GM12878 (cell line): ENCODE measurements around the gene PRCC. TPM values are rescaled to one million over a fixed set of nuclear protein-coding genes. Genes with fewer than 3 reads are reported as not detected.

Experiments
- ATAC-seq: fragments of 200-7000 bp; cut with Tn5 transposase; 3 replicates; pipeline ENCODE4 v1.9.1; 2020; ENCODE audit warnings: mild to moderate bottlenecking, moderate library complexity
- BruUV-seq: library from RNA; stranded (reverse); fragments of 400-500 nt; replicated peaks from 2 replicates; lab custom pipeline; 2021; lab: Mats Ljungman, UMichigan
- CTCF ChIA-PET: fragments of 300-600 bp; sonication (Branson Sonifier 250); formaldehyde crosslinking; extraction: SDS; loops from one replicate; lab custom pipeline; 2021; ENCODE audit warnings: inconsistent platforms; lab: Yijun Ruan, JAX
- POLR2A ChIA-PET: fragments of 350-600 bp; formaldehyde crosslinking; extraction: SDS; loops from one replicate; lab custom pipeline; 2021; ENCODE audit warnings: inconsistent platforms; lab: Charles Lee
- RAD21 ChIA-PET: fragments of 300-600 bp; sonication (Branson Sonifier 250); formaldehyde crosslinking; loops from one replicate; lab custom pipeline; 2023; ENCODE audit warnings: antibody characterized with exemption; ENCODE audit not compliant: unreplicated experiment; lab: Charles Lee
- SMC1A ChIA-PET: fragments of 300-600 bp; sonication (Branson Sonifier 250); formaldehyde crosslinking; loops from one replicate; lab custom pipeline; 2023; ENCODE audit not compliant: unreplicated experiment, uncharacterized antibody; lab: Charles Lee
- DNase-seq: peaks from one replicate; pipeline ENCODE4 v3.0.0-alpha.2; 2011; ENCODE audit warnings: low read depth, low spot score
- FAIRE-seq: peaks from 3 replicates; lab custom pipeline; 2011; peaks lifted over from hg19 to GRCh38; lab: Jason Lieb, UNC
- H2AFZ ChIP-seq: 2 replicates; pipeline ENCODE4 v1.6.0; 2011; ENCODE audit warnings: low read depth, low read length, control low read depth; ENCODE audit not compliant: control insufficient read depth
- H3K27ac ChIP-seq: 2 replicates; pipeline ENCODE4 v1.5.1; 2011; ENCODE audit warnings: control low read depth; ENCODE audit not compliant: control insufficient read depth, insufficient read depth
- H3K27me3 ChIP-seq, 2 experiments: replicated peaks in 1 of 2; 2 replicates each; pipeline versions ENCODE4 v1.6.0 to v1.6.1; 2011; ENCODE audit warnings: low read length in 1 of 2; ENCODE audit not compliant: control insufficient read depth in 2 of 2, insufficient read depth in 2 of 2
- H3K36me3 ChIP-seq, 2 experiments: 2 replicates each; pipeline ENCODE4 v1.5.1; 2011; ENCODE audit warnings: low read length in 1 of 2; ENCODE audit not compliant: control insufficient read depth in 2 of 2, insufficient read depth in 2 of 2
- H3K4me1 ChIP-seq: 2 replicates; pipeline ENCODE4 v1.6.1; 2011; ENCODE audit warnings: mild to moderate bottlenecking, low read length, moderate library complexity, mixed read lengths; ENCODE audit not compliant: control insufficient read depth, insufficient read depth
- H3K4me2 ChIP-seq: 2 replicates; pipeline ENCODE4 v1.6.0; 2011; ENCODE audit warnings: control low read depth; ENCODE audit not compliant: control insufficient read depth, insufficient read depth
- H3K4me3 ChIP-seq: fragments of 200-600 bp; sonication (generic); 2 replicates; pipeline ENCODE4 v1.5.1; 2016
- H3K79me2 ChIP-seq: 2 replicates; pipeline ENCODE4 v1.6.0; 2011; ENCODE audit warnings: low read length; ENCODE audit not compliant: control insufficient read depth, insufficient read depth
- H3K9ac ChIP-seq: 2 replicates; pipeline ENCODE4 v1.8.0; 2011; ENCODE audit warnings: low read length, control low read depth, mixed read lengths; ENCODE audit not compliant: control insufficient read depth, insufficient read depth
- H3K9me3 ChIP-seq: replicated peaks from 3 replicates; pipeline ENCODE4 v1.5.1; 2011; ENCODE audit warnings: mild to moderate bottlenecking, low read length; ENCODE audit not compliant: control insufficient read depth, insufficient read depth
- H4K20me1 ChIP-seq: 2 replicates; pipeline ENCODE4 v1.6.0; 2011; ENCODE audit not compliant: control insufficient read depth, insufficient read depth
- BRCA1 ChIP-seq: IDR thresholded peaks from 2 replicates; pipeline ENCODE4 v1.6.1; 2011; ENCODE audit warnings: low read depth, low read length, improper control_type of control experiment
- CTCF ChIP-seq, 3 experiments: IDR thresholded peaks in 2 of 3; conservative IDR thresholded peaks in 1 of 3; 2 replicates each; pipeline ENCODE4 v1.5.1; 2011; ENCODE audit warnings: low read depth in 3 of 3, low read length in 3 of 3, mild to moderate bottlenecking in 3 of 3, control low read depth in 2 of 3, moderate library complexity in 2 of 3, inconsistent platforms in 1 of 3, mixed read lengths in 1 of 3; ENCODE audit not compliant: control insufficient read depth in 2 of 3, insufficient read depth in 1 of 3; ENCODE audit errors: extremely low read depth in 1 of 3
- CUX1 ChIP-seq: IDR thresholded peaks from 2 replicates; pipeline ENCODE4 v1.6.1; 2012; ENCODE audit warnings: improper control_type of control experiment, low read depth, low read length; ENCODE audit not compliant: insufficient replicate concordance
- E4F1 ChIP-seq: fragments of 450-650 bp; IDR thresholded peaks from 2 replicates; pipeline ENCODE4 v1.6.1; 2018; ENCODE audit warnings: borderline replicate concordance, mild to moderate bottlenecking; ENCODE audit not compliant: partially characterized antibody
- KAT2A ChIP-seq: conservative IDR thresholded peaks from 2 replicates; pipeline ENCODE4 v1.6.1; 2011; ENCODE audit warnings: low read depth, low read length; ENCODE audit not compliant: control insufficient read depth
- MYC ChIP-seq: IDR thresholded peaks from 2 replicates; pipeline ENCODE4 v1.6.1; 2011; ENCODE audit warnings: mild to moderate bottlenecking, low read length, moderate library complexity, inconsistent platforms; ENCODE audit not compliant: insufficient read depth, insufficient replicate concordance, insufficient read length, severe bottlenecking
- PAX5 ChIP-seq: IDR thresholded peaks from 2 replicates; pipeline ENCODE4 v1.6.1; 2011; ENCODE audit warnings: low read depth, low read length, borderline replicate concordance
- POLR2AphosphoS2 ChIP-seq: IDR thresholded peaks from 2 replicates; pipeline ENCODE4 v1.6.1; 2011; ENCODE audit warnings: low read depth, mild to moderate bottlenecking, low read length, improper control_type of control experiment, moderate library complexity
- USF1 ChIP-seq: IDR thresholded peaks from 2 replicates; pipeline ENCODE4 v1.6.1; 2011; ENCODE audit warnings: borderline replicate concordance, low read depth, mild to moderate bottlenecking, moderate library complexity, mixed read lengths, low read length; ENCODE audit not compliant: insufficient read depth; ENCODE audit errors: extremely low read length
- WGBS: methylation state at CpG from one replicate; pipeline ENCODE4 v1.1.6; 2016; ENCODE audit warnings: low lambda C conversion rate; ENCODE audit not compliant: insufficient replicate concordance, insufficient coverage; ENCODE audit errors: missing lambda C conversion rate; 5-methylcytosine and 5-hydroxymethylcytosine counted together
- in situ Hi-C: fragments of 300-500 bp; cut with MboI; formaldehyde crosslinking; loops from 9 replicates; pipeline ENCODE4 v1.14.3; 2018; ENCODE audit warnings: mixed read lengths
- intact Hi-C: fragments of 100-400 bp; cut with micrococcal nuclease; formaldehyde crosslinking; loops from one replicate; pipeline ENCODE4 v1.14.2; 2022; ENCODE audit not compliant: unreplicated experiment
- polyA plus RNA-seq, 11 experiments: library from polyadenylated mRNA; depleted of rRNA in 4 of 11; unstranded in 6 of 11; stranded (reverse) in 5 of 11; fragments of >200 nt; fragmentation: Nextera tagmentation in 4 of 11; fragmentation: Illumina TruSeq in 1 of 11; extraction: Ambion mirVana in 4 of 11; extraction: Trizol in 1 of 11; gene quantifications; 1 replicate in 1 of 11; 2 replicates in 10 of 11; pipeline versions ENCODE4 v1.2.1 to v1.2.3, GENCODE V29; 2011 to 2016; ENCODE audit warnings: inconsistent platforms in 2 of 11, missing spikeins in 2 of 11, low read depth in 1 of 11
- total RNA-seq, 4 experiments: library from RNA; depleted of rRNA in 3 of 4; stranded (reverse); fragments of >200 nt in 3 of 4; fragmentation: Illumina TruSeq in 1 of 4; extraction: Trizol in 1 of 4; gene quantifications; 2 replicates each; pipeline versions ENCODE4 v1.2.1 to v1.2.3, GENCODE V29; 2013 to 2021

Gene PRCC
- total and polyA plus RNA-seq, 10 of the 15 experiments (the other 5 are each of a cell fraction or from before 2014, with no cell fraction given), result 23.8 to 132 (median 63.1) TPM

GRCh38 chr1:156847591-156848460, 80.5 kb downstream of the PRCC start:
- WGBS, result 12% methylated on average over 7 of the region's 7 CpGs
- Histone ChIP-seq H3K9ac (no peak overlapping the region), H3K4me2 (no peak overlapping the region), H3K79me2 (no peaks in the 10 kb centered on the region), H3K36me3 (no peaks in the 10 kb centered on the region), H3K27ac (no peak overlapping the region), H4K20me1 (no peaks in the 10 kb centered on the region), H3K27me3 (peaks cover 0 to 7% of the 10 kb centered on the region in 2 experiments; a peak in 3 of 4 replicates), H3K9me3 (no peaks in the 10 kb centered on the region), H3K4me1 (no peaks in the 10 kb centered on the region), H2AFZ (no peak overlapping the region), H3K4me3 (no peak overlapping the region)
- ATAC-seq, result no peak
- ChIA-PET CTCF (interaction anchor here (1.6 to 2.6 kb wide), 6 partner anchors 9 to 158 kb away, joined by 5 to 23 read pairs (median 6); partner anchors contain the start of genes INSRR and NTRK1), SMC1A (interaction anchor here (1.3 to 1.5 kb wide), 2 partner anchors 10 to 13 kb away, joined by 3 to 7 read pairs; partner anchors contain the start of gene NTRK1), RAD21 (interaction anchor here (1.0 to 1.3 kb wide), 4 partner anchors 9 to 126 kb away, joined by 3 to 4 read pairs (median 4); no protein-coding TSS in a partner anchor), POLR2A (interaction anchor here (0.5 to 1.5 kb wide), 3 partner anchors 10 to 60 kb away, joined by 3 to 4 read pairs (median 3); no protein-coding TSS in a partner anchor)
- FAIRE-seq, result no peak
- DNase-seq, result no peak
- no TSS peak for BruUV-seq
- in situ Hi-C loops, result no loop called here
- intact Hi-C loops, result no loop called here
- TF ChIP-seq PAX5 (no peak), MYC (no peak), E4F1 (no peak), CUX1 (no peak), POLR2AphosphoS2 (no peak), KAT2A (no peak), BRCA1 (no peak), USF1 (no peak), CTCF (IDR thresholded peaks at IDR 0.05 in 2 of 3, conservative IDR thresholded peaks at IDR 0.05 in 1 of 3; ENCODE audit: control insufficient read depth in 2 of 3, extremely low read depth in 1 of 3, insufficient read depth in 1 of 3, low read depth in 3 of 3, low read length in 3 of 3) (no peak)
